Measurements from ENCODE around the gene GSDME.
A peak's percentile ranks its signal among the peaks of the same experiment; 100 is the strongest.

Gene GSDME

DNA sequence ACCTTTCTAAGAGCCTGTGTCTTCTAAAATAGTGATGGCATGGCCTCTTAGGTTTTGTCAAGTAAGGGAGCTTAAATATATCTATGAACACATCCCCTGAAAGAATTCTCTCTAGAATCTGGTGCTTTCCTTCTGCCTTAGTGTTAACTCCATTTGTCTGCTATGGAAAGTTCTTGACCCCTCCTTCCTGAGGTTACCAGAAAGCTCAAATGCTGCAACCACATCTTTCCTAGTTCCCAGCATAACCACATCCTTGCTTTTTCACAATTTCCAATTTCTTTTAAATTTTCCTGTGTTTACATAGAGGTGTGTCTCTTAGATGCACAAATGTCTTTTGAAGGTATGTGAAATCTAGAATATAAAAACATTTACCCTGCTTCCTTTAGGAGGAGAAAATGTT is 16.4 kb upstream of the GSDME start:
- DNase-seq: no peak

DNA sequence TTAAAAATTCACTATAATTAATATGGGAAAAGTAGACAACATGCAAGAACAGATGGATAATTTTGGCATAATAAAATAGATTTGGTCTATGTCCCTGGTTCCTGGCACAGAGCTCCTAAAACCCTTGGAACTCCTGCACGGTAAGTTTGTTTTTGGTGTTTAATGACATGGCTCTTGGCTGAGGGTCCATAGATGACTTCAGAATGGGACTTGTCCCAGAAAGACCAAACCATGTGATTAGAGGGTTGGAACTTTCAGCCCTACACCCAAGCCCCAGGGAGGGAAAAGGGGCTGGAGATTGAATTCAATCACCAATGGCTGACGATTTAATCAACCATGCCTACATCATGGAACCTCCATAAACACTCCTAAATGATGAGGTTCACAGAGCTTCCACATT is 12.6 kb upstream of the GSDME start:
- DNase-seq: no peak

DNA sequence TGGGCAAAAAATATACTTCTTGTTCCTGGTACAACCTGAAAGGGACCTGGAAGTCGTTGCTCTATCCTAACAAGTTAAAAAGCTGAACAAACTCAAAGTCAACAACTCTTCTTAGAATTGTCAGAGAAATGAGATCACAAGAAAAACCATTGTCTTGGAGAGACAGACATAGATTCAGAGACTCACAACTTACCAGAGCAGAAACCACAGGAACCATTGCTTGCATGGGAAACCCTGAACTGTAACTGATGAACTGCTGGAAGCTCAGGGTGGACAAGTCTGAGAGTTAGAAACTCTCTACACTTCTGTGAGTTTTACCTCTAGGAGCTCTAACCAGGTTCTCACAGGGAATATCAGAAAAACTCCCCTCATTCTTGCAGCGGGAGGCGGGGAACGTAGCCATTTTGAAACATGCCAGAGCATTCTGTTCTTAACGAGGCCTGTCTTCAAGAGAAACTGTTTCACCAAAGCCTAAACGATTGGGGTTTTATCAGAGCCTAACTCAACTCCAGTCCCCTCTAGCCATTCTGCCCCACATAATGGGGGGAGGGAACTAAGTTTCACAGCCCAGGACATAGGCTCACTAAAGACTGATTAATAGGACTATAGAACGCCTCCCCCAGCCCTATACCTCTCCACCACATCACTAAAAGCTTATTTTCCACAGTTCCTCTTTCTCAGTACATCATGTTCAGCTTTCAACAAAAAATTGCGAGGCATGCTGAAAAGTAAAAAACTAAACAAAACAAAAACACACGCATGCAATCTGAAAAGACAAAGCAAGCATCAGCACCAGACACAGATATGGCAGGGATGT is 12.0 kb upstream of the GSDME start:
- no peak for DNase-seq

DNA sequence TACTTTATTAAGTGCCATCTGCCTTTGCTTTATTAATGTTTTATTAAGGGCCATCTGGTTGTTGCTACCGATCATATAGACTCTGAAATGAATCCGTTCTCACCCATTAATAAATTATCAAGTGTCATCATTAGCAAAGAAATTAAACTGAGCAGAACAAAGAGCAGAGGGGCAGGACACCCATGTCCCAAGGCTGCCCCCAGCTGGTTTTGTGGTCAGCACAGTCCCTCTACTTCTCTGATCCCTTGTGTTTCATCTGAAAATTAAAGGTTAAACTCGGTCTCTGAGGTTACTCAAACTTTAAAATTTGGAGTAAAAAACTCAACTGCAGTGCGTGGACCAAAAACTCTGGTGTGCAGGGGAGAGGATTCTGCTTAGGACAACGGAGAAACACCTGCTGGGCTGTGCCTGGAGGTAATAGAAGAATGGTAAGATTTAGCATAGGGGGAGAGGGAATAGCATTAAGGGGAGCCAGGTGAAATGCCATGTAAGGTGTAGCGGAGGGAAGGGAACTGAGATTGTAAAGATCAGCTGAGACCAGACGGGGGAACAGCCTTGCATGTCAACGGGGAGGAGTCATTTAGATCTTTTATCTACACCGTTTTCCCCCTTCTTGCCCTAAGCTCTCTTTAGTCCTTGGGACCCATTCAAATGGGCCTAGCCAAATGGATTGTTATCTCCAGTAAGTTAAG is 10.8 kb upstream of the GSDME start:
- no peak for DNase-seq

DNA sequence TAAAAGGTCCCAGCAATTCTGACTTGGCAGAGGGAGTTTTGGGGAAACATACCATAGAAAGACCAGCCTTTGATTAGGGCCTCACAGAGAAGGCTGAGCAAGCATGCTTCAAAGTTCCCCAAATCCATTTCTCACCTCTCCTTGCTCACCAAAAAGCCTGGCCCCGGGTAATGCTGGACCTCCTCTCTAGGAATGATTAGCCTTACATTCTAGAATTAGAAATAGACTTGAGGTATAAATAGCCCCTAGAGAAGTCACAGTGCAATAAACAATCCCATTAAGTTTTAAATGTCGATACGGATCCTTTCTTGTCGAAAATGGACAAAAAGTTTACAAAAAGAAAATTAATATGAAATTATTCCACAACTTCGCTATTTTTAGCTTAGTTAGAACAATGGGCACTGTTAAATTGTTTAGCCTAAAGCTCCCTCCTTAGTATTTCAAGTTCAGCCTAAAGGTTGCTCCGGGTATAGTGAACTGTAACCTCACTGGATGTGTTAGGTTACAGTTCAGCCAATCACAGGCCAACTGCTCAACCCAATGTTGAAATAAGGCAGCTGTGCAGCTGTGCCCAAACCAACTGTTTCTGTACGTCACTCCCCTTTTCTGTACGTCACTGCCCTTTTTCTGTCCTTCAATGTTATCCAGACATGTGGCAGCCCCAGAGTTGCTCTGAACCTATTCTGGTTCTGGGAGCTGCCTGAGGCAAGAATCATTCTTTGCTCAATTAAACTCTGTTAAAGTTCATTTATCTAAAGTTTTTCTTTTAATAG is 7.9 kb upstream of the GSDME start:
- no peak for DNase-seq

DNA sequence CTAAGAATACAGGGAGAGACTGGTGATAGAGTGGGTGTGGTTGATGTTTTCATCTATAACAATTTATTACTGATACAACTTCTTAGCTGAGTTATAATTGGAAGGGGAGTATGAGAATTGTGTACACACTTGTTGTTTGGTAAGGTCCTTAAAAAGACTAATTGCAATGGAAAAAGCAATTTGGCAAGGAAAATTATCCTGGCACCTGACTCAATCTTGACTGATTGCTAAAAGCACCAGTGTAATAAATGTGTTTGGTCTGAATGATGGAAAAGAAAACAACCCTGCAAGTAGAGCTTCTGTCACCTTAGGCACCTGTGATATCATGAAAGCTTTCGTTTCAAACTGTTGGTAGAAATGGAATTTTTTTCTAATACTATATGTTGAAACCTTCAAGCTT is 6.7 kb upstream of the GSDME start:
- no peak for DNase-seq

DNA sequence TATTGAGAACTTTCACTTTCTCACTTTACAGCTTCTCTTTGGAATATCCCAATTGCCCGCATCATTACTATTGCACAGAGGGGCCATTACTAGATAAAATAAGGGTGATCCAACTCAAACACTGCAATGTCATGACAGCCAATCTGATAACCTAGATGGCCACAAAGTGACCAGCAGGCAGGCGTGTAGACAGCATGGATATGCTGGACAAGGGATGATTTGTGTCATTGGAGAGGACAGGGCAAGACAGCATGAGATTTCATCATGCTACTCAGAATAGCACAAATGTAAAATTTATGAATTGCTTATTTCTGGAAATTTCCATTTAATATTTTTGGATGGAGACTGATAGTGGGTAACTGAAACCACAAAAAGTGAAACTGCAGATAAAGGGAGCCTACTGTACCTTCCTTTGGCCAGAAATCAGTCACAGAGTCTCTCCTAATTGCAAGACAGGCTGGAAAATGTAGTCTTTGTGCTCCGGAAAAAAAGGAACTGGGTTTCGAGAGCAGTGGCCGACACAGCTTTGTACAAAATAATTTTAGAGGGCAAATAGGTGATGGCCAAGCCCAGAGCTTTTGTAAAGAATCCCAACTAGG is 6.1 kb upstream of the GSDME start:
- no peak for DNase-seq

DNA sequence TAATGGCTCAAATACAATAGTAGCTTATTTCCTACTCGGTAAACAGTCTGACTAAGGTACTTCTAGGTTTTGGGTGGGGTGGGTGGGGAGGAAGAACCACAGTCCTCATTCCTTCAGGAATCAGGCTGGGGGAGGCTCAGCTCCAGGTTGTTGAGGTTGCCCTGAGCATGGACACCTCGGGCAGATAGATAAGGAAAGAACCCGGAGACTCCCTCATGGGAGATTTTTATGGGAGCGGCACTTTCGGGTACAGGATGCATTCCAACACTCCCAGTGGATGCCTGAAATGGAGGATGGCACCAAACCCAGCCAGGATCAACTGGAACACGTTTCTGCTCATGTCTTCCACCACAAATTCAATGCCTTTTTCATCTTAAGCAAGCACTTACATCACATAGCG is 5.5 kb upstream of the GSDME start:
- no peak for DNase-seq

DNA sequence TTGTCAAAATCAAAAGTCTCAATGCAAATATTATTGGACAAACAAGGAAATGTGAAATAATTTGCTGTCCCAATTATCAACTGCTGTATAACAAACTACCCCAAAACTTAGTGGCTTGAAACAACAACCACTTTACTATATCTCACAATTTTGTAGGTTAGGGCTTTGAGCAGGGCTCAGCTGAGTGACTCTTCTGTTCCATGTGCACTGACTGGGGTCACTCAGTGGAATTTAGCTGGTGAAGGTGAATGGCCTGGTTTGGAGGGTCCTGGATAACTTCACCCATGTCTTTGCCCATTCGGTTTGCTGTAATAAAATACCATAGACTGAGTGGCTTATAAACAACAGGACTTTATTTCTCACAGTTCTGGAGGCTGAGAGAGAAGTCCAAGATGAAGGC is 3.7 kb upstream of the GSDME start:
- no peak for DNase-seq

DNA sequence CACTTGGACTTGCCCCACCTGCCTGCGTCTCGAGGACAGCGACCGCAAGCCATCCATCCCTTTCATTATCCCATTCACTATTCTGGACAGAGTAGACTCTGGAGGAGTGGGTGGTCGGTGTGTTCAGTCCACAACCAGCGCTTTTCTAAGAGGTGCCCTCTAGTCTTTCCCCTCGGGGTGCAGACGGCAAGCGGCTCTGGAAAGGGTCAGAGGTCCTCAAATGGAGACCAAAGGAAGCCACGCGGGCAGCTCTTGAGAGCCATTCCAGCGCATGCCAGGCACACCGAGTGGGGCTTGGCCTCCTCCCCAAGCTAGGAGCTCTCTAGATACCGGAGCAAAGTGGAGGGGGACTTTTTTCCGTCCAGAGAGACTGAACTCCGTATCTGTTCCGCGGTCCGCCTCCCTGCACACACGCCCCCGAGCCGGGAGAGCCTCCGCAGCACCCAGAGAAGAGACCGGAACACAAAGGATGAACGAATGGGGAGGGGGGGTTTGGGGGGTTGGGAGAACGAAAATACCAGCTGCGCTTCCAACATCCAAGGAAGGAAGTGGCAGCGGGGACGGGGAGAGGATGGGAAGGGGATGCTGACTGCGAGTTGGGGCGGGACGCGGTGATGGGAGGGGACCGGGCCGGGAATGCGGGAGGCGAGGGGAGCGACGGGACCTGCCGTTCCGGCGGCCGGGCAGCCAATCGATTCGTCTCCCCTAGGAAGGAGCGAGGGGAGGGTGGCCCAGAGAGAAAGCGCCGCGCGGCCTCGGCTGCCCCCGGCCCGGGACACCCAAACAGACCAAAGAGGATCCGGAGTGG is 515 bp downstream of the GSDME start:
- DNase-seq: peak in 47 of 56 donors; percentile 14 to 82 (median 52)

DNA sequence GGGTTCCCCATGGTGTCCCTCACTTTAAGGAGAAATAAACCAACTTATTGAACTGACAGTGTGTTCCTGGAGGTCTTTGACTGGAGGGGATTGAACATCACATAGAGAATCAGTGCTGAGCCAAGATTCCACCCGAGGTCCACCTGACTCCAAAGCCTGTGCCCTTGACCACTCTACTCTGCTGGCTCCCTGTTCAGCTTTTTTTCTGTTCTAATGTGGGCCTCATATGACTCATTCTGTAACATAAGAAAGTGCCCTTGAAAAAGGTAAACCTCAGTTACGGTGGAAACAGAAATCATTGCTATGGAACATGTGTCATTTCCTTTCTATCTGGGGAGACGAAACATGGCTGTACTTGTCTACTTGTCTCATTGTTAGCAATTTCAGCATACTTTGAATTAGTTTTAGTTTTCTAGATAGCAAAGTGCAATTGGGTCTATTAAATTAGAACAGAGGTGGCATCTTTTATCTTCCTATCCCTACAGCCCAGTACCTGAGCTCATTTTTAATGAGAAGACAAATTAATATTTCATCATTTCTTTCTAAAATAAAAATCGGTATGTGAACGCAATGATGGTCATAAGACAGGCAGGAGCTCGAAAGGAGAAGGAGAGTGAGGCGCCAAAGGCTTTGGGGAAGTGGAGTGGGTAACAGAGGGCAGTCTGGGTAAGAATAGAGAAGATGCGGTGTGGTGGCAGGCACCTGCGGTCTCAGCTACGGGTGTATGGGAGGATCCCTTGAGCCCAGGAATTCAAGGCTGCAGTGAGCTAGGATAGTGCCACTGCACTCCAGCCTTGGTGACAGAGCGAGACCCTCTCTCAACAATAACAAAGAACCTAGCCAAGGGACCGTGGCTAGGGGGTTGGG is 1.5 kb downstream of the GSDME start:
- peak in 7 of 56 donors; percentile 2 to 16 (median 11) for DNase-seq

DNA sequence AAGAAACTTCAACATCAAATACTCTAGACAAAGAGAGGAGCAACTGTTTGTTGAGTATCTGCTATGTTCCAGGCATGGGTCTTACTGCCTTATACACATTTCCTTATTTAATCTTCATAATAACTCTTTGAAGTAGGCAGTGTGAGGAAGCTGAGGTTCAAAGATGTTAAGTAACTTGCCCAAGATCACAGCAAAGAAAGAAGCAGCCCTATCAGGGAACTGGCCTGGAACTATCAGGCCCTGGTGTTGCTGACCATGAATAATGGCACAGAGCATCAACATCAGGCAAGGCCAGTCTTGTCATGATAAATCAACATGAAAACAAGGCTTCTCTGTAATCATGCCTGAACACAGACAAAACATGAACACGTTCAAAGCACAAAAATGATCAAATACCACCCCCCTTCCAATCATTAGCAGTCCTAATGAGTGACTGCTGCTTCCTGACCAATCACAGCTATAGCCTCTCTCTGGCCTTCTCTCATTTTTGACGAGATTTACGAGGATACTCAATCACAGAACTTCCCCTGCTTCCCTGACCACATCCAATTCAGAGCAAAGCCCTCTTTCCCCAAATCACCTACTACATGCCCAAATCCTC is 2.3 kb downstream of the GSDME start:
- no peak for DNase-seq

DNA sequence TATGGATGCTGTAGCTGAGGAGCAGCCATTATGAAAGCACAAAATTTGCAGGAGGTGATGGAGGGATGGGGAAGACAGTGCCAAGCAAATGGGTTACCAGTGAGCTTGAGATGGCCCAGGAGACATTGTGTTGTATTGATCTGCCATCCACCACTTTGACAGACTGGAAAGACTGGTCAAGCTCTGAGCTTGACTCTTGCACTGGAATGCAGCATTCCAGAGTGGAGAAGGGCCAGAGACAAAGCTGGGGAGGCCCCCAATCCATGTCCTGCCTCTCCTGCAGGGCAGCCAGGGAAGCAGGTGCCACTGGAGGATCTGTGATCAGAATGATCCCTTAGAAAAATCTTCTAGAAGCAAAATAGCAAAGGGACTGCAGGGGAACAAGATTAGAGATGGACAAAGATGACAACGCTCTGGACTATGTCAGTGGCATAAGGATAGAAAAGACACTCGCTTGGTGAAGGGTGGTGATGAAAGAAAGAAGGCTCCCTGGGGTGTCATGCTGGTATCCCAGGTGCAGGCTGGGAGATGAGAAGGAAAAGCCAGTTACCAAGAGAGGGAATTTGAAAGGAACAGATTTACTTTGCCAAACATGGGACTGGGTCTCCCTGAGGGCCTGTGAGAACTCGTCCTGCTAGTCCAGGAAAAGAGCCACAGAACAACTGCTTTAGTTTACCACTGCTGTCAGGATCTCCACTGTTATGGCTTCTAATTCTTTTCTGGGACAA is 5.0 kb downstream of the GSDME start:
- no peak for DNase-seq

DNA sequence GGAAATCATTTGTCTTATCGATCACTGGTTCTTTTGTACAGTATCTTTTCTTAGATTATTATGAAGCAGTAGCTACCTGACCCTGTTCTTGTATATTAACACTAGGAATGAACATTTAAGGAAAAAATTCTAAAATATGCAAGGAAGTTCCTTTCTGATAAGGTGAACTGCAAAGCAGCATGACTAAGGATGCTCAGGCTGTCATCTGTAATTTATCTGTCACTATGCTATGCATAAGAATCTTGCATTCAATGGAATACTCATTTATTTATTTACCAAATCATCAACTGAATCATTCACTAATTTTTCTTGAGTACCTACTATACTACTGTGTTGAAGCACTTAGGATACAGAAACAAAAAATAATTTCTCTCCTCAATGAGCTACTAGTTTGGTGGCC is 5.8 kb downstream of the GSDME start:
- no peak for DNase-seq

DNA sequence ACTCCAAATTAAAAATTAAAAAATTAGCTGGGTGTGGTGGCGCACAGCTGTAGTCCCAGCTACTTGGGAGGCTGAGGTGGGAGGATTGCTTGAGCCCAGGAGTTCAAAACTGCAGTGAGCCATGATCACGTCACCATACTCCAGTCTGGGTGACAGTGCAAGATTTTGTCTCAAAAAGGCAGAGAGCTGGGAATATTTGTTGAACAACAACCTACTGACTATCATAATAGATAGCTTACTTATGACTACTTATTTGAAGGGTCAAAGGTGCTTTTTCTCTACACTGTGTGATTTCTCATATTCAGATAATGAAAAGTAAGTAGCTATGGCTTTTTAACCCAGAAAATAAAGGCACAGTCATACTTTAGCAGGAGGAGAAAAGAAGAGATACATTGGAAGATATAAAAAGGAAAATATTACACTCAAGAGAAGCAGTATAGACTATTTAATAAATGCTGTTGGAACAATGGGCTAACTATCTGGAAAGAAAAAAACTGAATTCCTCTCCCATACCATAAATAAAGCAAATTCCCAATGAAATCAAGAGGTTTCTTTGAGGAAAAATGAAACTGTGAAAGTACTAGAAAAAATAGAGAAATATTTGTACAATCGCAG is 6.7 kb downstream of the GSDME start:
- DNase-seq: no peak

DNA sequence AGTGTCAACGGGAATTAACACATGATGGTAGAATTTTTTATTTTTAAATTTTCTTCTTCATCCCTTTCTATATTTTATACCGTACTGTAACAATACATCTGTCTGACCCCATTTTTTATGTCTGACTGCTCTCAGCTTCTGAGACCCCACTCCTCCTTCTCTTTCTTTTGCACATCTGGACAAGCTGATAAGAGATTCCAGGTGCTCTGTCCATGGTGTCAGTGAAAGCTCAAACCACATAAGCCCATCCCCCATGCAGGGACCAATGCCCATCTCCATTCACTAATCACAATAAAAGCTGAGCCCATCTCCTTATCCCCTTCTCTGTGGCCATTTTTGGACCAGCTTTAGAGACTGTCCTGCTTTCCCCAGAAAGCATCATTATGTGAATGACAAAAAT is 8.7 kb downstream of the GSDME start:
- DNase-seq: no peak

DNA sequence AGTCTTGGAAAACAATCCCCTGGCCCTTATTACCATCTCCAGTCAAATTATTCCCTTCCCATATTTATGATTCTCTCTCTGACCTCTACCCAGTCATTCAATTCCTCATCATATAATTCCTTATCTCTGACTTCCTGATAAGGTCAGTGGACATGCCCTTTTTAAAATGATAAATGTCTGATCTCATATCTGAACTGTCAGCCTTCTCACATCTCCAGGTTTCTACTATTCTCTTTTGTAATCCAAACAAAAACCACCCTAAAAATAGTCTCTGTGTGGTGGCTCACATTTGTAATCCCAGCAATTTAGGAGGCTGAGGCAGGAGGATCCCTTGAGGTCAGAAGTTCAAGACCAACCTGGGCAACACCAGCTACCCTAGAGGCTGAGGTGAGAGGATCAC is 11.9 kb downstream of the GSDME start:
- no peak for DNase-seq

DNA sequence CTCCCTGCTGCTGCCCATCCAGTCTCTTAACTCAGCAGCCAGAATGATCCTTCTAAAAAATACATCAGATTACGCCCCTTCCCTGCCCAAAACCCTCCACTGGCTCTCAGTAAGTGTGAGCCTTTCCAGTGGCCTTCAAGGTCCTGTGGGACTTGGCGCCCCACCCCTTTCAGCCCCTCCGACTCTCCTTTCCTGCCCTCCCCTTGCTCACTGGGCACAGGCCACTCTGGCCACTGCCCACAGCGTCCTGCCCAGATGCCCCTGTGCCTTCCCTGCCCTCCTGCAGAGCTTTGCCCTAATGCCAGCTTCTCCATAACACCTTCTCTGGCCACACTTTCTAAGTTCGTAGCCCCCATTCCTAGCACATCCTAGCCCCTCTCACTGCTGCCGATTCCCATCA is 13.8 kb downstream of the GSDME start:
- no peak for DNase-seq
